HepG2 (cell line): ENCODE results near the gene SPON2. TPM values are rescaled to one million over a fixed set of nuclear protein-coding genes. Genes with fewer than 3 reads are reported as not detected.

Experiments used
- ATRX ChIP-seq: sonication (generic); formaldehyde crosslinking; IDR thresholded peaks from 2 replicates; pipeline ENCODE4 v1.4.0; 2020; ENCODE audit warnings: missing genetic modification reagents, borderline replicate concordance
- FLYWCH1 ChIP-seq: sonication (generic); formaldehyde crosslinking; IDR thresholded peaks from 2 replicates; pipeline ENCODE4 v1.8.1; 2023; ENCODE audit warnings: mild to moderate bottlenecking, missing genetic modification reagents
- PLRG1 ChIP-seq: fragments of 450-650 bp; conservative IDR thresholded peaks from 2 replicates; pipeline ENCODE4 v1.6.1; 2016
- SRY ChIP-seq: sonication (generic); formaldehyde crosslinking; IDR thresholded peaks from 2 replicates; pipeline ENCODE4 v1.8.0; 2022; ENCODE audit warnings: mild to moderate bottlenecking, missing genetic modification reagents
- ZNF335 ChIP-seq: sonication (generic); formaldehyde crosslinking; IDR thresholded peaks from 2 replicates; pipeline ENCODE4 v1.4.0; 2020; ENCODE audit warnings: missing genetic modification reagents
- ZNF766 ChIP-seq: sonication (generic); formaldehyde crosslinking; IDR thresholded peaks from 2 replicates; pipeline ENCODE4 v1.5.0; 2020; ENCODE audit warnings: missing genetic modification reagents, borderline replicate concordance
- polyA plus RNA-seq, 8 experiments: library from polyadenylated mRNA; depleted of rRNA in 3 of 8; stranded (reverse) in 7 of 8; unstranded in 1 of 8; fragments of >200 nt; fragmentation: Illumina TruSeq in 4 of 8; extraction: Trizol in 4 of 8; gene quantifications; 2 replicates each; pipeline versions ENCODE4 v1.2.1 to v1.2.3, GENCODE V29; 2011 to 2016; ENCODE audit warnings: low read depth in 4 of 8, missing spikeins in 1 of 8, mixed read lengths in 1 of 8; ENCODE audit not compliant: insufficient read depth in 1 of 8
- total RNA-seq, 5 experiments: library from RNA; depleted of rRNA; stranded (reverse); fragments of >200 nt; fragmentation: Illumina TruSeq; extraction: Trizol; gene quantifications; 2 replicates each; pipeline ENCODE4 v1.2.3, GENCODE V29; 2016; ENCODE audit warnings: low read depth in 1 of 5
- TF ChIP-seq, protein P1 (sequence below): sonication (generic); formaldehyde crosslinking; IDR thresholded peaks from 2 replicates; pipeline ENCODE4 v1.9.0; 2021; ENCODE audit warnings: missing genetic modification reagents, mild to moderate bottlenecking, borderline replicate concordance
- TF ChIP-seq, protein P2 (sequence below): sonication (generic); formaldehyde crosslinking; IDR thresholded peaks from 2 replicates; pipeline ENCODE4 v1.5.0; 2020; ENCODE audit warnings: mild to moderate bottlenecking, missing genetic modification reagents, borderline replicate concordance
- TF ChIP-seq, protein P3 (sequence below): sonication (generic); formaldehyde crosslinking; IDR thresholded peaks from 2 replicates; pipeline ENCODE4 v1.4.0; 2020; ENCODE audit warnings: missing genetic modification reagents
- TF ChIP-seq, protein P4 (sequence below): sonication (generic); formaldehyde crosslinking; IDR thresholded peaks from 2 replicates; pipeline ENCODE4 v1.5.0; 2020; ENCODE audit warnings: missing genetic modification reagents, mild to moderate bottlenecking, borderline replicate concordance
- TF ChIP-seq, protein P5 (sequence below): sonication (generic); formaldehyde crosslinking; IDR thresholded peaks from 2 replicates; pipeline ENCODE4 v1.9.0; 2021; ENCODE audit warnings: missing genetic modification reagents, borderline replicate concordance
- TF ChIP-seq, protein P6 (sequence below): sonication (generic); formaldehyde crosslinking; IDR thresholded peaks from 2 replicates; pipeline ENCODE4 v1.5.1; 2020; ENCODE audit warnings: mild to moderate bottlenecking, missing genetic modification reagents, moderate library complexity
- TF ChIP-seq, protein P7 (sequence below): IDR thresholded peaks from 2 replicates; pipeline ENCODE4 v1.6.1; 2016

The SPON2 gene
- total and polyA plus RNA-seq, 2 of the 13 experiments (the other 11 are each of a cell fraction or from before 2014, with no cell fraction given): 17.4 to 55.2 TPM

DNA sequence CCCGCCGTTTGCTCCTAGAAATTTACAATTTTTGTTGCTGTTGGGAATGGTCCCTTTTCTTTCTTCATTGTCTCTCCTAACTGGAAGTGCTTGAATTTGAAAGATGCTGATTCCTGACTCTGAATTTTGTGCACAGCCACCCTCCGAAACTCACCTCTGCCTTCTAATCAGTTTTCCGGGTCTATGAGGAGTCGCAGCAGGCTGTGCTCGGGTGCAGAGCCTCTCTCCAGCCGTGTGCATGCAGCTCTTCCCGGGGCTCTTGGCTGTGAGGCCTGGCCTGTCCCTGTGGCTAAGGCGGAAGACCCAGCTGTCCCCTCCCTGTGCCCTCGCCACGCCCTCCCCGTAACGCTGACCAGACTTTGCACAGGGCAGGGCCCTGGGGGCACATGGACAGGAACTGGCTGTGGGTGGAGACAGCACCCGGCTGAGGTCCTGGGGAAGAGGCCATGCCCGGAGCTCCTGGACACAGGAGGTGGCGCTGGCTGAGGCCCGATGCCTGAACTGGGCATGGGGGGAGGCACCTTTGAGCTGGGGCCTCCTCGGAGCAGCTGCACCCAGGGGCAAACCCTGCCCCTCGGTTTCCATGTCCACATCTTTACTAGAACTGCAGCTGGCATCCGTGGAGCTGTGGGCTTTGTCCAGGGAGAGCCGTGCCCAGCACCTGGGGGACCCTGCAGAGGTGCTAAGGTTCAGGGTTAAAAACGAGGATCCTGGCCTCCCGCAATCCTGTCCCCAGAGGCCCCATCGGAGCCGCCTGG is 32.6 kb upstream of the SPON2 start (continued):
- TF ChIP-seq, protein P1, sequence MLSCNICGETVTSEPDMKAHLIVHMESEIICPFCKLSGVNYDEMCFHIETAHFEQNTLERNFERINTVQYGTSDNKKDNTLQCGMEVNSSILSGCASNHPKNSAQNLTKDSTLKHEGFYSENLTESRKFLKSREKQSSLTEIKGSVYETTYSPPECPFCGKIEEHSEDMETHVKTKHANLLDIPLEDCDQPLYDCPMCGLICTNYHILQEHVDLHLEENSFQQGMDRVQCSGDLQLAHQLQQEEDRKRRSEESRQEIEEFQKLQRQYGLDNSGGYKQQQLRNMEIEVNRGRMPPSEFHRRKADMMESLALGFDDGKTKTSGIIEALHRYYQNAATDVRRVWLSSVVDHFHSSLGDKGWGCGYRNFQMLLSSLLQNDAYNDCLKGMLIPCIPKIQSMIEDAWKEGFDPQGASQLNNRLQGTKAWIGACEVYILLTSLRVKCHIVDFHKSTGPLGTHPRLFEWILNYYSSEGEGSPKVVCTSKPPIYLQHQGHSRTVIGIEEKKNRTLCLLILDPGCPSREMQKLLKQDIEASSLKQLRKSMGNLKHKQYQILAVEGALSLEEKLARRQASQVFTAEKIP: no peak
- no peak for TF ChIP-seq ATRX (CRISPR knock-in tag)
- TF ChIP-seq FLYWCH1 (CRISPR knock-in tag): no peak
- no peak for TF ChIP-seq PLRG1
- TF ChIP-seq, protein P2, sequence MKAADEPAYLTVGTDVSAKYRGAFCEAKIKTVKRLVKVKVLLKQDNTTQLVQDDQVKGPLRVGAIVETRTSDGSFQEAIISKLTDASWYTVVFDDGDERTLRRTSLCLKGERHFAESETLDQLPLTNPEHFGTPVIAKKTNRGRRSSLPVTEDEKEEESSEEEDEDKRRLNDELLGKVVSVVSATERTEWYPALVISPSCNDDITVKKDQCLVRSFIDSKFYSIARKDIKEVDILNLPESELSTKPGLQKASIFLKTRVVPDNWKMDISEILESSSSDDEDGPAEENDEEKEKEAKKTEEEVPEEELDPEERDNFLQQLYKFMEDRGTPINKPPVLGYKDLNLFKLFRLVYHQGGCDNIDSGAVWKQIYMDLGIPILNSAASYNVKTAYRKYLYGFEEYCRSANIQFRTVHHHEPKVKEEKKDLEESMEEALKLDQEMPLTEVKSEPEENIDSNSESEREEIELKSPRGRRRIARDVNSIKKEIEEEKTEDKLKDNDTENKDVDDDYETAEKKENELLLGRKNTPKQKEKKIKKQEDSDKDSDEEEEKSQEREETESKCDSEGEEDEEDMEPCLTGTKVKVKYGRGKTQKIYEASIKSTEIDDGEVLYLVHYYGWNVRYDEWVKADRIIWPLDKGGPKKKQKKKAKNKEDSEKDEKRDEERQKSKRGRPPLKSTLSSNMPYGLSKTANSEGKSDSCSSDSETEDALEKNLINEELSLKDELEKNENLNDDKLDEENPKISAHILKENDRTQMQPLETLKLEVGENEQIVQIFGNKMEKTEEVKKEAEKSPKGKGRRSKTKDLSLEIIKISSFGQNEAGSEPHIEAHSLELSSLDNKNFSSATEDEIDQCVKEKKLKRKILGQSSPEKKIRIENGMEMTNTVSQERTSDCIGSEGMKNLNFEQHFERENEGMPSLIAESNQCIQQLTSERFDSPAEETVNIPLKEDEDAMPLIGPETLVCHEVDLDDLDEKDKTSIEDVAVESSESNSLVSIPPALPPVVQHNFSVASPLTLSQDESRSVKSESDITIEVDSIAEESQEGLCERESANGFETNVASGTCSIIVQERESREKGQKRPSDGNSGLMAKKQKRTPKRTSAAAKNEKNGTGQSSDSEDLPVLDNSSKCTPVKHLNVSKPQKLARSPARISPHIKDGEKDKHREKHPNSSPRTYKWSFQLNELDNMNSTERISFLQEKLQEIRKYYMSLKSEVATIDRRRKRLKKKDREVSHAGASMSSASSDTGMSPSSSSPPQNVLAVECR: peak; percentile 94
- TF ChIP-seq, protein P3, sequence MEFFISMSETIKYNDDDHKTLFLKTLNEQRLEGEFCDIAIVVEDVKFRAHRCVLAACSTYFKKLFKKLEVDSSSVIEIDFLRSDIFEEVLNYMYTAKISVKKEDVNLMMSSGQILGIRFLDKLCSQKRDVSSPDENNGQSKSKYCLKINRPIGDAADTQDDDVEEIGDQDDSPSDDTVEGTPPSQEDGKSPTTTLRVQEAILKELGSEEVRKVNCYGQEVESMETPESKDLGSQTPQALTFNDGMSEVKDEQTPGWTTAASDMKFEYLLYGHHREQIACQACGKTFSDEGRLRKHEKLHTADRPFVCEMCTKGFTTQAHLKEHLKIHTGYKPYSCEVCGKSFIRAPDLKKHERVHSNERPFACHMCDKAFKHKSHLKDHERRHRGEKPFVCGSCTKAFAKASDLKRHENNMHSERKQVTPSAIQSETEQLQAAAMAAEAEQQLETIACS: no peak
- TF ChIP-seq ZNF766 (CRISPR knock-in tag): no peak
- TF ChIP-seq, protein P4, sequence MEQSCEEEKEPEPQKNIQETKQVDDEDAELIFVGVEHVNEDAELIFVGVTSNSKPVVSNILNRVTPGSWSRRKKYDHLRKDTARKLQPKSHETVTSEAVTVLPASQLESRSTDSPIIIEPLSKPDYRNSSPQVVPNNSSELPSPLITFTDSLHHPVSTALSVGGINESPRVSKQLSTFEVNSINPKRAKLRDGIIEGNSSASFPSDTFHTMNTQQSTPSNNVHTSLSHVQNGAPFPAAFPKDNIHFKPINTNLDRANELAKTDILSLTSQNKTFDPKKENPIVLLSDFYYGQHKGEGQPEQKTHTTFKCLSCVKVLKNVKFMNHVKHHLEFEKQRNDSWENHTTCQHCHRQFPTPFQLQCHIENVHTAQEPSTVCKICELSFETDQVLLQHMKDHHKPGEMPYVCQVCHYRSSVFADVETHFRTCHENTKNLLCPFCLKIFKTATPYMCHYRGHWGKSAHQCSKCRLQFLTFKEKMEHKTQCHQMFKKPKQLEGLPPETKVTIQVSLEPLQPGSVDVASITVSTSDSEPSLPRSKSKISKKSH (CRISPR knock-in tag): peak; percentile 64; the same call in 1 of the 2 replicates
- peak; percentile 68; the same call in 1 of the 2 replicates for TF ChIP-seq SRY (CRISPR knock-in tag)
- TF ChIP-seq, protein P5, sequence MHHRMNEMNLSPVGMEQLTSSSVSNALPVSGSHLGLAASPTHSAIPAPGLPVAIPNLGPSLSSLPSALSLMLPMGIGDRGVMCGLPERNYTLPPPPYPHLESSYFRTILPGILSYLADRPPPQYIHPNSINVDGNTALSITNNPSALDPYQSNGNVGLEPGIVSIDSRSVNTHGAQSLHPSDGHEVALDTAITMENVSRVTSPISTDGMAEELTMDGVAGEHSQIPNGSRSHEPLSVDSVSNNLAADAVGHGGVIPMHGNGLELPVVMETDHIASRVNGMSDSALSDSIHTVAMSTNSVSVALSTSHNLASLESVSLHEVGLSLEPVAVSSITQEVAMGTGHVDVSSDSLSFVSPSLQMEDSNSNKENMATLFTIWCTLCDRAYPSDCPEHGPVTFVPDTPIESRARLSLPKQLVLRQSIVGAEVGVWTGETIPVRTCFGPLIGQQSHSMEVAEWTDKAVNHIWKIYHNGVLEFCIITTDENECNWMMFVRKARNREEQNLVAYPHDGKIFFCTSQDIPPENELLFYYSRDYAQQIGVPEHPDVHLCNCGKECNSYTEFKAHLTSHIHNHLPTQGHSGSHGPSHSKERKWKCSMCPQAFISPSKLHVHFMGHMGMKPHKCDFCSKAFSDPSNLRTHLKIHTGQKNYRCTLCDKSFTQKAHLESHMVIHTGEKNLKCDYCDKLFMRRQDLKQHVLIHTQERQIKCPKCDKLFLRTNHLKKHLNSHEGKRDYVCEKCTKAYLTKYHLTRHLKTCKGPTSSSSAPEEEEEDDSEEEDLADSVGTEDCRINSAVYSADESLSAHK (CRISPR knock-in tag): no peak
- TF ChIP-seq, protein P6, sequence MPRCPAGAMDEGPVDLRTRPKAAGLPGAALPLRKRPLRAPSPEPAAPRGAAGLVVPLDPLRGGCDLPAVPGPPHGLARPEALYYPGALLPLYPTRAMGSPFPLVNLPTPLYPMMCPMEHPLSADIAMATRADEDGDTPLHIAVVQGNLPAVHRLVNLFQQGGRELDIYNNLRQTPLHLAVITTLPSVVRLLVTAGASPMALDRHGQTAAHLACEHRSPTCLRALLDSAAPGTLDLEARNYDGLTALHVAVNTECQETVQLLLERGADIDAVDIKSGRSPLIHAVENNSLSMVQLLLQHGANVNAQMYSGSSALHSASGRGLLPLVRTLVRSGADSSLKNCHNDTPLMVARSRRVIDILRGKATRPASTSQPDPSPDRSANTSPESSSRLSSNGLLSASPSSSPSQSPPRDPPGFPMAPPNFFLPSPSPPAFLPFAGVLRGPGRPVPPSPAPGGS (CRISPR knock-in tag): peak; percentile 72; the same call in 1 of the 2 replicates
- TF ChIP-seq, protein P7, sequence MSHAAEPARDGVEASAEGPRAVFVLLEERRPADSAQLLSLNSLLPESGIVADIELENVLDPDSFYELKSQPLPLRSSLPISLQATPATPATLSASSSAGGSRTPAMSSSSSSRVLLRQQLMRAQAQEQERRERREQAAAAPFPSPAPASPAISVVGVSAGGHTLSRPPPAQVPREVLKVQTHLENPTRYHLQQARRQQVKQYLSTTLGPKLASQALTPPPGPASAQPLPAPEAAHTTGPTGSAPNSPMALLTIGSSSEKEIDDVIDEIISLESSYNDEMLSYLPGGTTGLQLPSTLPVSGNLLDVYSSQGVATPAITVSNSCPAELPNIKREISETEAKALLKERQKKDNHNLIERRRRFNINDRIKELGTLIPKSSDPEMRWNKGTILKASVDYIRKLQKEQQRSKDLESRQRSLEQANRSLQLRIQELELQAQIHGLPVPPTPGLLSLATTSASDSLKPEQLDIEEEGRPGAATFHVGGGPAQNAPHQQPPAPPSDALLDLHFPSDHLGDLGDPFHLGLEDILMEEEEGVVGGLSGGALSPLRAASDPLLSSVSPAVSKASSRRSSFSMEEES (CRISPR knock-in tag): peak; percentile 61; the same call in 1 of the 2 replicates
- peak; percentile 71 for TF ChIP-seq ZNF335 (CRISPR knock-in tag)
